ENCODE results near the gene PITPNM1.
A peak's percentile ranks its signal among the peaks of the same experiment; 100 is the strongest.
"Not testable (repeated sequence)": the region's sequence is repeated elsewhere in the genome, so short reads cannot be mapped to it uniquely, and the experiment has no call there.

Gene PITPNM1

DNA sequence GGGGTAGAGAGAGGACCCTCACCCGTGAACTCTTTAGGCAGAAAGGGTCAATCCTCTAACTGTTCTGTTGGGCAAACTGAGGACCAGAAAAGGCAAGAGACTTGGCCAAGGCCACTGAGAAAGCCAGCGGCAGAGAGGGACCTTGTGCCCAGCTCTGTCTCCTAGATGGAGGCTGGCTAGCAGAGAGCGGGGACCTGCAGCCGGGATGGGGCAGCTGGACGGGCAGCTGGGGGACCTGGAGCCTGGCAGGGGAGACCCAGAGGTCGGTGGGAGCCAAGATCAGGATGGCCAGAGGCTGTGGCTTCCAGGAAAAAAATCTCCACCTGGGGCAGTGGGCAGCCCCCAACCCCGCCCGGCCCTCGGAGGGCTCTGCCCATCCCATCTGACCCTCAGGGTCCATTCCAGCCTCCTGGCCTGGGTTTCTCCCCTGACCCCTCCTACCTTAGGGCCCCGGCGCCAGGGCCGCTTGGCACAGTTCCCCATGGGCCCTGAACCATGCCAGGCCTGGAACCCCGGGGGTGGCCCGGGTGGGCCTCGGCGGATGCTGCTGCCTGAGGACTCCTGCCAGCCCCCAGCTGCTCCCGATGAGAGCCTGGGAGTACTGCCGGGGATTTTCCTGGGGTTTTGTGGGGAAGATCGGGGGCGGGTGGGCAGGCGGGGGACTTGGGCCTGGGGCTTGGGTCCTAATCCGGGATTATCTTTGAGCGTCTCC lies 17.8 kb upstream of the PITPNM1 start, which contains the start of gene CABP2:
CABP2 (minus strand) TSS at position 603 of the 712 bp plus-strand sequence; CDS start at position 483, 120 bp downstream.
- DNase-seq = no peak

DNA sequence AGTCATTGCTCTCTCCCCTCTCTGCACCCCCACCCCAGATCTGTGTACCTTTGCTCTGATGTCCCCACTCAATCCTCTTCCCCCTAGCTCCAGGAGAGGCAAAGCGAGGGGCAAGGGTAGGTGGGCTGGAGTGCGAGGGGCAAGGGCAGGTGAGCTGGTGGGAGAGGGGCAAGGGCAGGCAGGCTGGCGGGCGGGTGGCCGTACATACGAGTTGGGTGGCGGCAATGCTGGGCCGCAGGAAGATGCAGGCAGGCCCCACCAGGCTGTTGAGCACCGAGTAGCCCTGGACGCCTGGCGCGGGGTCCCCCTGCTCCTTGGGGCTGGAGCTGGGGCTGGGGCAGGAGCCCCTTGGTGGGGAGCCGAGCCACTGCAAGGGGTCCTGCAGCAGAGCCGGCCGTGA lies 17.2 kb upstream of the PITPNM1 start:
- no peak for DNase-seq

DNA sequence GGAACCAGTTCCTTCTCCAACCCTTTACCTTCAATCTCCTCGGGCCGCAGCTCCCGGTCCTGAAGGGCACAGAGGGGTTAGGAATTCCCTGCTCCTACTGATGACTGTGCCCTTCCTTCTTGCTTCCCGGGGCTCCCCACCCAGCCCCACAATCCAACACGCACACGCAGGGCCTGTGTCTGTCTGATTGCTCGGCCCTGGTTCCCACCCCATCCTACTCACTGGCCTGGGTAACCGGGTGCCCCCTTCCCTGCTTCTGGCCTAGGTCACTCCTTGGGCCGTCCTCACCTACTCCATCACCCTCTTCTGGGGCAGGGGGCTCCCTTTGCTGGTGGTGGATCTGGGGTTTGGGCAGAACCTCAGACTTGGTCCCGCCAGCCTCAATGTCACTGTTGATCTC lies 16.8 kb upstream of the PITPNM1 start:
- no peak for DNase-seq

DNA sequence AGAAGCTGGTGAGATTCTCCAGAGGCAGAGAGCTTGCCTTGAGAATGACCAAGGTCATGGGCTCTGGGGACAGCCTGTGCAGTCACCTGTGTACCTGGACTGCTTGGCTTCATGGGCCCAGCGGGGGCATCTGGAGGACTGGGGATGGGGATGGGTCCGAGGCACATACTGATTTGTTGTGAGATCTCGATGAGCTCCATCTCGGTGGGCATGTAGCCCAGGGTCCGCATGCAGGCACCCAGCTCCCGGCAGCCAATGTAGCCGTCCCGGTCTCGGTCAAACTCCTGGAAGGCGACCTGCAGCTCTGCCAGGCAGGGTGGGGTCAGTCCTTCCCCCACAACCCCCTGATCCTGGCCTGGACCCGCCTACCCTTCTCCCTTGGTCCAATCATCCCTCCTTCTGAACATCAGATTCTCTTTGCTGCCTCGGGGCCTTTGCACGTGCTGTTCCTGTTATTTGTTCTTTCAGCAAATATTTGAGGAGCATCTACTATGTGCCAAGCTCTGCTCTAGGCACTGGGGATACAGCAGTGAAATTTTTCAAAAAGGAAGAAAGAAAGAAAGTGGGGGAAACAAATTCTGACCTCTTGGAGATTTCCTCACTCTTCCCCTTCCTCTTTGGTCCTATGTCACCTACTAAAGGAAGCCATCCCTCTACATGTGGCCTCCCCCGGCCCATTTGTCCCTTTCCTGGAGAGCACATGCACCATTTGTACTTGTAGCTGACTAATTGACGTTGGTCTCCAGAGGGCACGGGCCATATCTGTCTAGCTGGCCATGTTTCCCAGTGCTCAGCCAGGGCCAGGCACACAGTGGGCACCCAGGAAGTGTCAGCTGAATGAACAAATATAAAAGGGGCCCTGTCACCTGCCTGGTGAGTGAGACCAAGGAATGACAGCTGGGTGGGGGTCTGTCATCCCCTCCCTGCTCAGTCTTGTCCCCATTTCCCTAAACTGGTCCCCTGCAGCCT lies 16.0 kb upstream of the PITPNM1 start:
- no peak for DNase-seq

DNA sequence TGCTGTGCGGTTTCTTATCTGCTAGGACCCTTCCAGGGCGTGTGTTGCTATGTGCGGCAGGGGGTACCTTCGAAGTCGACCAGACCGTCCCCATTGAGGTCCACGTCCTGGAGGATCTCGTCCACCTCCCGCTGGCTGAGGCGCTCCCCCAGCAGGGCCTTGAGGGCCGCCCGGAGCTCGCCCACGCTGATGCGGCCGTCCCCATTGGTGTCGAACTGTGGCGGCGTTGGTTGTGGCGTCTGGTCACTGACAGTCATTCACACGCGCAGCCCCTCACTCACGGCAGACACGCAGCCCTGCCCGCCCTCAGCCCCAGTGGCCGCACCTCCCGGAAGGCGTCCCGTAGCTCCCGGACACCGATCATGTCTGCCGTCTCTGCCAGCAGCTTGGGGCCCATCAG lies 14.6 kb upstream of the PITPNM1 start:
- DNase-seq = no peak

DNA sequence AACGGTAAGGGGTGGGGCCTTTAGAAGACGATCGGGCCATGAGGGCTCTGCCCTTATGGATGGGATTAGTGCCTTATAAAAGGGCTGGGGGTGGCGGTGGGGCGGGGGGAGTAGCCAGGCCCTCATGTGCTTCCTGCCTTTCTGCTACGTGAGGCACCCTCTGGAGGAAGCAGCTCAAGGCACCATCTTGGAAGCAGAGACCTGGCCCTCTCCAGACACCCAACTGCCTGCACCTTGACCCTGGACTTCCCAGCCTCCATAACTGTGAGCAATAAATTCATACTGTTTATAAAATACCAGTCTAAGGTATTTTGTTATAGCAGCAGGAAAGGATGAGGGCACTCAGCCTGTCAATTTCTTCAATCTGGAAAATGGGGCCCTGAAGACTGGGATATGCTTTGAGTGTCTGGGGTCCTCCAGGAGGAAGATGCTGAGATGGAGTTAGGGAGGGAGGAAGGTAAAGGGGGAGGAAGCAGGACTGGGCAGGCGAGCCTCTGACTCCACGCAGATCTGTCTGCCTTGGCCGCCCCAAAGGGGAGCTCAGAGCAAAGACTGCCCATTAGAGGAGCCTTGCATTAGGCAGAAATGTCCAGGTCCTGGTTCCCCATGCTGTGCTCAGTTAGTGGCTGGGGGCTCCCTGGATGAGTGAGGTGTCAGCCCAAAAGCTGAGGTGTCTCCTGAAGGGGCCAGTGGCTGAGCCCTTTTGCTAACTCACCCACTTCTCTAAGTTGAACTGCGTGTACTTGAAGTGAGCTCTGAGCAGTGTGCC lies 12.8 kb upstream of the PITPNM1 start:
- no peak for DNase-seq

DNA sequence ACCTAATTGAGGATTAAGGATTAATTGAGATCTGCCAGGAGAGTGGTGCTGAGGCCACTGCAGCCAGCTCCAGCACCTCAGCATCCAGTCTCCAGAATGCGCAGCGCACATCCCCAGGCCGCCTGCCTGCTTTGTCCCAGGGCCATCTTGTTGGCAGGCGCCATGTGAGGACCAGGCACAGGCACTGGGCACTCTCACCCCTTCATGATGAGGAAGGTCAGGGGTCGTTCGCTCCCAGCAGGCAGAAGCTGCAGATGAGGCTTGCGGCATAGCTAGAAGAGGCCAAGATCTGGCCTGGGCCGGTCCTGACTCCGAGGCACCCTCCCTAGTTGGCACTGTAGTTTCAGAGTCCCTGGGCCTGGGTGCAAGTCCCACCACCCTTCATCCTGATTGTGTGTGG lies 11.6 kb upstream of the PITPNM1 start:
- DNase-seq = no peak

DNA sequence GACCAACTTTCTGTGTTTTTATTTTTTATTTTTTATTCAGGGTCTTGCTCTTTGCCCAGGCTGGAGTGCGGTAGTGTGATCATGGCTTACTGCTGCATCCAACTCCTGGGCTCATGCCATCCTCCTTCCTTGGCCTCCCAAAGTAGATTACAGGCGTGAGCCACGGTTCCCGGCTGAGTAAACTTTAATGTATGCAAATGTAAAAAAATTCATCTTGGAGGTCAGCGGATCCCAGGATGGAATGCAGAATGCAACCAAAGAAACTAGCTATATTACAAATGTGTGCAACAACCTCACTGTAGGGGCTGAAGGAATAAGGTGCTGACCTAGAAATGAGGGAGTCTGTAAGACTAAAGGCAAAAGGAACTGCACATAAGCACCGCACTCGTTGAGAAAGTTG lies 9.0 kb upstream of the PITPNM1 start:
- no peak for DNase-seq

DNA sequence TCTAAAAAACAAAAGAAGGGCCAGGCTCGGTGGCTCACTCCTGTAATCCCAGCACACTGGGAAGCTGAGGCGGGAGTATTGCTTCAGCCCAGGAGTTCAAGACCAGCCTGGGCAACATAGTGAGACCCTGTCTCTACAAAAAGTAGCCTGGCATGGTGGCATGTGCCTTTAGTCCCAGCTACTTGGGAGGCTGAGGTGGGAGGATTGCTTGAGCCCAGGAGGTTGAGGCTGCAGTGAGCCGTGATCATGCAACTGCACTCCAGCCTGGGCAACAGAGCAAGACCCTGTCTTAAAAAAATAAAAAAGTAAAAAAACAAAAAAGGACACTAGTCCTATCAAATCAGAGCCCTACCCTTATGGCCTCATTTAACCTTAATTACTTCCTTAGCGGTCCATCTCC lies 6.4 kb upstream of the PITPNM1 start:
- DNase-seq = not testable (repeated sequence)

DNA sequence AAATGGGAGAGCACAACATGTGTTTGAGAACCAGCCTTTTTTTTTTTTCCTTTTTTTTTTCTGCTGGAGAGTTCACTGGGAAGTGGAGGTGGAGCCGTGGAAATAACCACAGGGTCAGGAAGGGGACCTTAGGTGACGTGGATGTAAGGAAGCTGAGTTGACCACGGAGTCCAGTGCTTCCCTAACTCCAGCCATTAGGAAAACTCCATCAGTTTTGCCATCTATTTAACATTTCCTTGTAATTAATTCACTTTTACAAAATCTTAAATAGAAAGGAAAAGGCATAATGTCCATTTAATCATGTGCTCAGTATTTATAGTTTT lies 4.8 kb upstream of the PITPNM1 start:
- no peak for DNase-seq

DNA sequence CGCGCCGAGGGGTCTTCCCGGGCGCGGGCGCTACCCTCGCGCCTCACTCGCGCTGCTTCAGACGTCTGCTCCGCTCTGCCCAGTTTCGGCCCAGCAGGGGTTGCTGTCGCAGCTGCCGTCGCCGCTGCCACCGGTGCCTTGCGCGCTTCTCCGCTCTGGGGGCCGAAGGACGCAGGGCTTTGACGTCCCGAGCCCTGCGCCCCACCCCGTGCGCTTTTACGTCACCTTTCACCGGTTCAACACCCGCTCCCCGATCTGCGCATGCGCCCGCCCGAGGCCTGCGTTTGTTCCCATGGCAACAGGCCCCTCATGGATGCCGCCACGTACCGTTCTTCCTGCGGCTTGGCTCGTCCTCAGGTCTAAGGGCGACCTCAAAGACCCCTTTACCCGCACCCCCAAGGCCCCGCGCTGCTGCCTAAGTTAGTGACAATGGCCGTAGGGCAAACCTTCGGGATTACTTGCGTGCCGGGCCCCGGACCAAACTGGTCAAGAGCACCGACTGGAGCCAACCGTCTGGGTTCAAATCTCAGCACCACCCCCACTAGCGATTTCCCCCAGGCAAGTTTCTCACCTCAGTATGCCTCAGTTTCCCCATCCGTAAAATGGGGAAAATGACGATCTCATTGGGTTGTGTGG lies 3.4 kb upstream of the PITPNM1 start:
- peak; percentile 99 for DNase-seq

DNA sequence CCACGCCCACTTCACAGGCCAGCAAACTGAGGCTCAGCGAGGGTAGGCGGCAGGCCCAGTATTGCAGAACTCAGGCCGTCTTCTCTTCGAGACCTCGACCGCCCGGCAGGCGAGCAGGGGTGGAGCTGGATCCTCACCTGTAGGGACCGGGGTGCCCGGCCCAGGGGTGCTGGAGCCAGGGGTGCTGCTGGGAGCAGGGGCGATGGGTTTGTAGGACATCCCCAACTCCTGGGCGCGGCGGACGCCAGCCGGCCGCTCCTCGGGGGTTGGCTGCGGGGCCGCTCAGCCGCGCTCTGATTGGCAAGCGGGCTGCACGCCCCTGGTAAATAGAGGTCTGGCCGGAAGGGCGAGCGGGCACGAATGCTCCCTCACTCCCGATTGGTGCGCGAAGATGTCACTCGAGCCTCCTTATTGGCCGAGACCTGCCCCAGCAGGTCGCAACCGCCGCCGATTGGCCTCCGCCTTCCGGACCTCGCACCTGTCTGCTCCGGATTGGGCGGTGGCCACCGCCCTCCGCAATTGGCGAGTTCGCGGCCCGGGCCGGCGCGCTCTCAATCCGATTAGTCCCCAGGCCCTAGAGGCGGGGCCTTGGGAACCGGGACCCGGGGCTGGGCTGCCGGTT lies 2.8 kb upstream of the PITPNM1 start, which contains the start of gene CDK2AP2:
CDK2AP2 (minus strand) TSS at position 299 of the 622 bp plus-strand sequence; CDS start at position 219, 80 bp downstream.
- peak; percentile 93 to 95 for DNase-seq

DNA sequence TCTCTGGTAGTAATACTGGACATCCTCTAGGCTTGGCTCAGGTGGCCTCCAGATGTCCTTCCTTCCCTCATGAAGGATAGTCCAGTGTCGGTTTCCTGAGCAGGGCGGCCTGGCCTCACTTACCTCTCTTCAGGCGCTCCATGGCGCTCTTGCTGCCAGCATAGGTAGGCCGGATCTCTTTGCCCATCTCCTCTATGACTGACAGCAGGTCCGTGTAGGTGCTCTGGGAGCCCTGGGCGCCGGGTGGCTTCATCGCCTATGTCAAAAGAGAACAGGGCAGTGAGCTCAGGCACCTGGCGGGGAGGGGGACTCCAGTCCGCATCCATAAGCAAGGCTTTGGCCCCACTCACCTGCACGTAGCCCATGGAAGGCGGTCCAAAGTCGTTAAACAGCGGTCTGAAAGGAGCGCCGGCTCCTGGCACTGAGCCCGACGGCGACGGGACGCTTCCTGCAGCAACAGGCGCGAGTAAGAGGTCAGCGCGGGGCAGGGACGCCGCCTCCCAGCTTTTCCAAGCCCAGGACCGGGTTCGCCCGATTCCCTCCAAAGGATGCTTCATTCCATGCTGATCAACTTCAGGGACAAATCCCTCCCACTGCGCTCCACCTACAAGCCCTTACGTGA lies 2.2 kb upstream of the PITPNM1 start:
- no peak for DNase-seq

DNA sequence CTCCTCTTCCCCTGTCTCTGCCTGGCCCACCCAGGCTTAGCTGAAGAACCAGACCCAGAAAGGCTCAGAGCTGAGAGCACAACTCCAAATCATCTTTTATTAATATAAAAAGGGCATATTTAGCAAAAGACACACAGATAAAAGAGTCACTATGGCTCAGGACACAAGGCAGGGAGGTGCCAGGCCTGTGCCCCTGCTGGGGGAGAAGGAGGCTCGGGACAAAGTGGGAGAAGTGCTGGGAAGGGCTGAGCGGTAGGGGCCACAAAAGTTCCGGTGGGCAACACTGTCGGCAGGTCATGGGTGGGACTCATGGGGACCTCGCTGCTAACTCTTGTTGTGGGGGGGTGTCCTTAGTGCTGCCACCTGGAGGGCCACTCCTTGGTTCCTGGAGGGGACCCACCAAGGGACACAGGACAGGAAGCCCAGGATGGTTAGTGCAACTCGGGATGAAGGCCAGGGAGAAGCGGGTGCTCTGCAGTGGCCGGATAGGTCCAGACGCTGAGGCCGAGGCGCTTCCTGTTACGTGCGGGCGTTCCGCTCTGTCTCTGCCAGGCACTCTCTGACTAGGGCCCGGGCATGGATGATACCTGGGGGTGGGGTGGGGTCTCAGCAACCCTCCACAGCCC lies 1.4 kb upstream of the PITPNM1 start:
- no peak for DNase-seq

DNA sequence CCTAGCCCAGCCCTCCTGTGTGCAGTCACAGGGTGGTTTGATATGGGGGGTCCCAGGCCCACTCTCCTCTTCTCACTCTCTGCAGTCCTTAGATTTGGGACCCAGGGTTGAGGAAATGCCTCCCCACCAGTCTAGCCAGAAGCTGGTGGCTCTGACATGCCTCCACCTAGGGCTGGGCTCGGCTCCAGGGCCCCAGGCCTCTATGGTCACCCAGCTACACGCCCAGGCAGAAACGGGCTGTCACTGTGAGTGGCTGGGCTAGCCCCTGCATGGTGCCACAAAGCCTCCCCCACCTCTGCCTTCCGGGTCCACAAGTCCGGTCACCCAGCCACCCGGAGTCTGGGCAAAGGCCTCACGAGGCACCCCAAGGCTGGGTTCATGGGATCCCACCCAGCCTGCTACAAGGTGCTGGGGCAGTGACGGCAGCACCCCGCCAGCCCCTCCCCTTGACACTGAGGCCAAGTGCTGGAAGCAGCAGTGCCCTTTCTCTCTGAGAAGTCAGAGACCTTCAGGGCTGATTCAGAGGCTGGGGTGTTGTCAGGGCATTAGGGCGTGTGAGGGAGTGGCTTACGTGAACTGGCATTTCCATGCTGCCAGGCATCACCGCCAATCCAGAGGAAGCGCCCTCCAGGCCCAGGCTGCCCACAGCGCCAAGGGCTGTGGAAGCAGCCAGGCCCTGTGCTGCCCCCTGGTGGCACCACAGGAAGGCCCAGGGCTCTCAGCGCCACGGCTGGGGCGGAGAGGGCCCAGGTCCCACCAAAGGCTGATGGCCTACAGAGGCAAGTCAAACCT lies 638 bp upstream of the PITPNM1 start:
- DNase-seq = peak; percentile 87 to 89

DNA sequence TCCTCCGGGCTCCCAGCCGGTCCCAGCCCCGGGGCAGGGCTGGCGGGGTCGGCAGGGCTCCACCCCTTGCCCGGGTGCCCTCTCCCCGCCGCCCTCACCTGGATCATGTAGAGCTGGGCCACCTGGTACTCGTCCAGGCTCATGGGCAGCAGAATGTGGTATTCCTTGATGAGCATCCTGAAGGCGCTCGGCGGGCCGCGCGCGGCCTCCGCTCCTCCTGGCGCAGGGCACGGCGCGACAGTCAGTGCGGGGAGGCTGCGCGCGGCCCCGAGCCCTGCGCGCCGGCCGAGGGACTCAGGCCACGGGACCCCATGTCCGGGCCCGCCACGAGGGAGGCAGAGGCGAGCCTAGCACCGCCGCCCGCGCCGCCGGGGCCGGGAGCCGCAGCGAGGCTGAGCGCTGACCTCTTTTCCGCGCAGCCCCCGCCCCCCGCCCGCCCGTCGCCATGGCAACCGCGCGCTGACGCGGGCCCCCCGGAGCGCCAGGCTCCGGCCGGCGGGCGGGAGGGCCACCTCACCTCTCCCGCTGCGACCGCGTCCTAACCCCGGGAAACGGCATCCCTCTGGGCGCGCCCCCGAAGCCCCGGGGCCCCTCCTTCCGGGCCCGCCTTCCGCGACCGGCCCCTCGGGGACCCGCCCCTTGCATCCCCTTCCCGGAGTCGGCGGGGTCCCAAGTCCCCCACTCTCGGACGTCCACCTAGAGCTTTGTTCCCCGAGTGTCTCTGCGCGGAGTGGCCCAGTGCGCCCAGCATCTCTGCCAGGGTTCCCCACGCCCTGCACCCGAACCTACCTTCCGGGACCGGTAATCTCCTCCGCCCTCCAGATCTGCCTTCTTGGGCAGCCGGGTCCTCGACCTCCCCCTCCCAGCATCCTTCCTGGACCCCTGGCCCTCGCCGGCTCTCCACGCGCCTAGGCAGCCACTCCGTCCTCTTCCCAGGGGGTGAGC lies 886 bp downstream of the PITPNM1 start:
- no peak for DNase-seq

DNA sequence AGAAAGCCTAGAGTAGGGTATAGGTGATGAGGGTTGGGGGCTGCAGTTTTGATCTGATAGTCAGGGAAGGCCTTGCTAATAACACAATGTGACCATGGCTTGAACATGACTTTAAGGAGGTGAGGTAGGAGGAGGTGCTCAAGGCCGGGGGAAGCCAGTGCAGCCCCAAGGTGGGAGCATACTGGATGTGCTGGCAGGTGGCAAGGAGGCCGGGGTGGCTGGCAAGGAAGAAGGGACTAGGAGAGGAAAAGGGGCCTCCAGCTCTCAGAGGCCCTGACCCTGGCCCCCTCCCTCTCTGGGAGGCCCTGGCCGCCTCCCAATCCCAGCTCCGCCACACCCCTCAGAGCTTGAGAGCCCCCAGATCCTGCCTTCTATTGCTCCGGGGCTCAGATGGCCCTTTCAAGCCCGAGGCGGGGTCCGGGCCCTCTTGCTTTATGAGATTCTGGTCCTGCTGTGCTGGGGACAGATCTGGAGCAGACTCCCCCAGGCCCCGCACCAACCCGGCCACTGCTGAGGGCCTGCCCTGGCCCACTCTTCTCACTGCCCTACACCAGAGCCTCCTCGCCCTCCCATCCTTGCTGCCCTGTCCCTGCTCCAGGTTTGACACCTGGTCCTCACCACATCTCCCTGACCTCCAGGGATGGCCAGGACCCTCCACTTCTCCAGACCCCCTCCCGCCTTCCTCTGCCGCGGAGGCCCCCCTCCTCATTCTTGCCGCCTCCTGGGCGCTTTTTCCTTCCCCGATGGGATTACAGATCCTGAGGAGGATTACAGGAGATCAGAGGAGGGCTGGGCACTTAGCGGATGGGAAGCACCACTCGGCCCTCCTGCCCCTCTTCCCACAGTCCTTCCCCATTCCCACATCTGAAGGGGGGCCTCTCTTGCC lies 1.8 kb downstream of the PITPNM1 start:
- no peak for DNase-seq

DNA sequence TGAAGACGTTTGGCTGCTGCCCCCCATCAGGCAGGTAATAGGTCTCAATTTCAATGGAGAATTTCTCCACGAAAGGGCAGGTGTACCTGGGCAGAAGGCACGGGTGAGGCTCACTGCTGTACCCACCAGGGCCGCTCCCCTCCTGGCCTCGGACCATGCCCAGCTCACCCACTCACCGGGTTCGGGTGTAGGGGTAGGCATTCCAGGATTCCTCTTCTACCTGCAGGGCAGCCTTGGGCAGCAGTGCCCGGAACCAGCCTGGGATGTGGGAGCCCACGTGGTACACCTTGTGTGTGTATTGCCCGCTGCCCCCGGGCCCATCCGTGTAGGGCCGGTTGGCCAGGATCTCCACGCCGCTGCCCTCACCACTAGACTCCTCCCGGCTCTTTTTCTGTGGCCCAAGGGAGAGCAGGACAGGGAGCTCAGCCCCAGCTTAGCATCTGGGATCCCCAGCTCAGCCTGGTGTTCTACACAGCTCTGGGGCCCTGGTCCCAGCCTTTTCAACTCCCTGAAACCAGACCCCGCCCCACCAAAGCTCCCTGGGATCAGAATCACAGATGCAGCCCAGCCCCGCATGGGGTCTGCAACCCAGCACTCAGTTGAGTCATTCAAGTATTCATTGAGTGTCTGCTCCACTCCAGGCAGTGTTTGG lies 2.7 kb downstream of the PITPNM1 start:
- DNase-seq = no peak

Data from activated CD4-positive, alpha-beta T cell treated with anti-CD3 and anti-CD28 coated beads, Interleukin-2, amount 50 U/mL, for 4 hours (primary cell).